Adipose tissue (tissue), 3 donors: ENCODE measurements around the gene TPM2. TPM values are rescaled to one million over a fixed set of nuclear protein-coding genes. Genes with fewer than 3 reads are reported as not detected.

Experiments
- H3K27ac ChIP-seq: one replicate; pipeline ENCODE4 v1.5.1; 2013; ENCODE audit warnings: low read depth, low read length
- WGBS, 3 donors: extraction: QIAGEN DNeasy Blood & Tissue Kit; methylation state at CpG; one replicate each; pipeline ENCODE4 v1.1.7; 2013; 5-methylcytosine and 5-hydroxymethylcytosine counted together
- polyA plus RNA-seq, 3 donors: library from polyadenylated mRNA; stranded (reverse); fragments of 200-250 nt; gene quantifications; one replicate each; pipeline ENCODE4 v1.2.3, GENCODE V29; 2013
- donor health status: healthy with polysubstance abuse.
- donor health status: Bipolar disorder and iron deficiency.
- donor health status: healthy.

Gene TPM2
- polyA plus RNA-seq, 3 donors: 59.0 to 552 (median 253) TPM

GRCh38 chr9:35723908-35724307 is 34.2 kb upstream of the TPM2 start:
- WGBS, 3 donors: 93 to 95% (median 94%) methylated on average over 8 of the region's 8 CpGs
- no peak overlapping the region for H3K27ac ChIP-seq

- no peak overlapping the region for H3K27ac ChIP-seq
- 85 to 90% (median 87%) methylated on average over 2 of the region's 2 CpGs for WGBS, 3 donors
Measured at GRCh38 chr9:35723426-35723825, 33.7 kb upstream of the TPM2 start.

GRCh38 chr9:35719546-35719945 is 29.8 kb upstream of the TPM2 start:
- H3K27ac ChIP-seq: no peak overlapping the region

GRCh38 chr9:35718721-35719511 is 29.2 kb upstream of the TPM2 start:
- H3K27ac ChIP-seq: no peak overlapping the region
- WGBS, 3 donors: 80 to 91% (median 84%) methylated on average over 15 of the region's 15 CpGs

More at GRCh38 chr9:35719546-35719945, 29.8 kb upstream of the TPM2 start:
- WGBS, 3 donors: 93 to 96% (median 95%) methylated on average over 4 of the region's 4 CpGs

GRCh38 chr9:35717132-35717870 is 27.6 kb upstream of the TPM2 start:
- H3K27ac ChIP-seq: no peak overlapping the region
- WGBS, 3 donors: 89 to 93% (median 92%) methylated on average over 14 of the region's 14 CpGs

- WGBS, 3 donors: 83 to 92% (median 88%) methylated on average over 4 of the region's 4 CpGs
- no peak overlapping the region for H3K27ac ChIP-seq
Measured at GRCh38 chr9:35716230-35716629, 26.5 kb upstream of the TPM2 start.

GRCh38 chr9:35714579-35715252 is 25.0 kb upstream of the TPM2 start:
- 93 to 96% (median 94%) methylated on average over 13 of the region's 13 CpGs for WGBS, 3 donors
- H3K27ac ChIP-seq: no peak overlapping the region

- H3K27ac ChIP-seq: no peak overlapping the region
- 90 to 93% (median 92%) methylated on average over 6 of the region's 6 CpGs for WGBS, 3 donors
Measured at GRCh38 chr9:35714123-35714522, 24.4 kb upstream of the TPM2 start.

GRCh38 chr9:35713578-35713977 is 23.9 kb upstream of the TPM2 start:
- no peak overlapping the region for H3K27ac ChIP-seq
- 74 to 96% (median 80%) methylated on average over 3 of the region's 3 CpGs for WGBS, 3 donors

GRCh38 chr9:35712762-35713400 is 23.2 kb upstream of the TPM2 start:
- H3K27ac ChIP-seq: no peak overlapping the region
- 84 to 90% (median 87%) methylated on average over 10 to 11 of the region's 11 CpGs for WGBS, 3 donors

- no peak overlapping the region for H3K27ac ChIP-seq
- 88 to 89% (median 88%) methylated on average over 21 of the region's 21 CpGs for WGBS, 3 donors
Measured at GRCh38 chr9:35711501-35712428, 22.0 kb upstream of the TPM2 start.

- 82 to 89% (median 84%) methylated on average over 7 of the region's 7 CpGs for WGBS, 3 donors
Measured at GRCh38 chr9:35710818-35711500, 21.2 kb upstream of the TPM2 start.

GRCh38 chr9:35708146-35708545 is 18.4 kb upstream of the TPM2 start:
- no peak overlapping the region for H3K27ac ChIP-seq

More at GRCh38 chr9:35710818-35711500, 21.2 kb upstream of the TPM2 start:
- no peak overlapping the region for H3K27ac ChIP-seq

GRCh38 chr9:35706951-35707350 is 17.2 kb upstream of the TPM2 start:
- WGBS, 3 donors: 83 to 93% (median 87%) methylated on average over 10 of the region's 10 CpGs
- H3K27ac ChIP-seq: no peak overlapping the region

More at GRCh38 chr9:35708146-35708545, 18.4 kb upstream of the TPM2 start:
- 93 to 95% (median 93%) methylated on average over 4 of the region's 4 CpGs for WGBS, 3 donors

GRCh38 chr9:35705836-35706430 is 16.2 kb upstream of the TPM2 start:
- H3K27ac ChIP-seq: no peak overlapping the region
- WGBS, 3 donors: 91 to 96% (median 95%) methylated on average over 7 of the region's 7 CpGs

GRCh38 chr9:35705372-35705771 is 15.6 kb upstream of the TPM2 start:
- H3K27ac ChIP-seq: no peak overlapping the region
- WGBS, 3 donors: 74 to 88% (median 75%) methylated on average over 8 of the region's 8 CpGs
